Measurements from ENCODE around the gene CRELD1. TPM values are rescaled to one million over a fixed set of nuclear protein-coding genes. Genes with fewer than 3 reads are reported as not detected.

Gene CRELD1
- total and polyA plus RNA-seq, 10 donors: 17.7 to 40.9 (median 30.6) TPM

- intact Hi-C loops (cut with DNase I; ENCODE audit: low total_unique reads): no loop called here
- no peak for DNase-seq
- no peaks in the 10 kb centered on the region for H3K9me3 ChIP-seq
- H3K4me3 ChIP-seq: peak overlapping the region in 1 of 8 donors; percentile 50
- H3K27me3 ChIP-seq (replicated peaks in 1 of 7): no peaks in the 10 kb centered on the region
- peaks cover 0 to 57% (median 17%) of the 10 kb centered on the region in 6 donors for H3K36me3 ChIP-seq
- no peak for TF ChIP-seq CTCF (IDR thresholded peaks at IDR 0.05 in 8 of 11, conservative IDR thresholded peaks at IDR 0.05 in 3 of 11)
- no peak for TF ChIP-seq POLR2A (IDR thresholded peaks at IDR 0.05)
- no peak for TF ChIP-seq POLR2AphosphoS5 (IDR thresholded peaks at IDR 0.05)
- peaks cover 0 to 35% (median 8%) of the 10 kb centered on the region in 6 donors for H3K4me1 ChIP-seq
- H3K27ac ChIP-seq: no peak overlapping the region
- 79 to 94% (median 86%) methylated on average over 10 of the region's 10 CpGs for WGBS, 5 donors
These were observed 11.7 kb downstream of the CRELD1 start for GRCh38 chr3:9945358-9945757.

- H3K27me3 ChIP-seq (replicated peaks in 1 of 7): peaks cover 0 to 3% (median 0%) of the 10 kb centered on the region in 7 donors
- H3K36me3 ChIP-seq: peaks cover 0 to 49% (median 11%) of the 10 kb centered on the region in 6 donors
- H3K4me3 ChIP-seq: peak overlapping the region; percentile 38 to 71 (median 48)
- intact Hi-C loops (cut with DNase I; ENCODE audit: low total_unique reads): no loop called here
- peak overlapping the region; percentile 55 to 87 (median 80) for H3K27ac ChIP-seq
- peak; percentile 96 for DNase-seq
- TF ChIP-seq POLR2AphosphoS5 (IDR thresholded peaks at IDR 0.05) (peak; percentile 76 to 87 (median 87)), CTCF (IDR thresholded peaks at IDR 0.05 in 8 of 11, conservative IDR thresholded peaks at IDR 0.05 in 3 of 11) (peak; percentile 16 to 82 (median 73)), POLR2A (IDR thresholded peaks at IDR 0.05) (peak in 1 of 3 donors; percentile 36)
- H3K9me3 ChIP-seq: no peaks in the 10 kb centered on the region
- H3K4me1 ChIP-seq: peaks cover under 1 to 43% (median 15%) of the 10 kb centered on the region in 6 donors
- WGBS, 5 donors: 19 to 47% (median 33%) methylated on average over 12 to 90 of the region's 90 CpGs
These were observed 12.7 kb downstream of the CRELD1 start for GRCh38 chr3:9946112-9947024.

GRCh38 chr3:9947025-9947995 is 13.7 kb downstream of the CRELD1 start:
- peak; percentile 84 for DNase-seq
- WGBS, 5 donors: 64 to 77% (median 70%) methylated on average over 74 to 86 of the region's 86 CpGs

More at GRCh38 chr3:9947025-9947995, 13.7 kb downstream of the CRELD1 start:
- intact Hi-C loops (cut with DNase I; ENCODE audit: low total_unique reads): no loop called here
- H3K4me3 ChIP-seq: peak overlapping the region; percentile 38 to 71 (median 48)
- peak overlapping the region; percentile 55 to 87 (median 80) for H3K27ac ChIP-seq
- peak in 8 of 11 experiments; percentile 20 to 79 (median 33) for TF ChIP-seq CTCF (IDR thresholded peaks at IDR 0.05 in 8 of 11, conservative IDR thresholded peaks at IDR 0.05 in 3 of 11)
- TF ChIP-seq POLR2A (IDR thresholded peaks at IDR 0.05): no peak
- peak; percentile 4 to 77 (median 54) for TF ChIP-seq POLR2AphosphoS5 (IDR thresholded peaks at IDR 0.05)
- peaks cover 0 to 12% (median 0%) of the 10 kb centered on the region in 7 donors for H3K27me3 ChIP-seq (replicated peaks in 1 of 7)
- peaks cover 0 to 40% (median 11%) of the 10 kb centered on the region in 6 donors for H3K36me3 ChIP-seq
- no peaks in the 10 kb centered on the region for H3K9me3 ChIP-seq
- peaks cover 6 to 52% (median 23%) of the 10 kb centered on the region in 6 donors for H3K4me1 ChIP-seq
